A673 (cell line): ENCODE measurements around the gene CGREF1. TPM values are rescaled to one million over a fixed set of nuclear protein-coding genes. Genes with fewer than 3 reads are reported as not detected.
A peak's percentile ranks its signal among the peaks of the same experiment; 100 is the strongest.

Source experiments
- BruUV-seq: library from RNA; stranded (reverse); fragments of 400-500 nt; replicated peaks from 2 replicates; lab custom pipeline; 2021; lab: Mats Ljungman, UMichigan
- CTCF ChIA-PET: fragments of 300-600 bp; sonication (Branson Sonifier 250); formaldehyde crosslinking; loops from one replicate; lab custom pipeline; 2022; ENCODE audit warnings: antibody characterized with exemption; lab: Charles Lee
- POLR2A ChIA-PET: fragments of 300-600 bp; sonication (Branson Sonifier 250); formaldehyde crosslinking; loops from one replicate; lab custom pipeline; 2022; ENCODE audit warnings: antibody characterized with exemption; ENCODE audit not compliant: low non-redundant PET; lab: Charles Lee
- DNase-seq: peaks from one replicate; pipeline ENCODE4 v3.0.0-alpha.2; 2015; ENCODE audit warnings: low spot score
- H3K27ac ChIP-seq: fragments of 200-600 bp; sonication (generic); 2 replicates; pipeline ENCODE4 v1.5.1; 2016; ENCODE audit warnings: mixed run types, low read depth, mild to moderate bottlenecking, mixed read lengths, antibody characterized with exemption, low read length; ENCODE audit not compliant: poor library complexity, severe bottlenecking
- H3K27me3 ChIP-seq: fragments of 200-600 bp; sonication (generic); replicated peaks from 2 replicates; pipeline ENCODE4 v1.6.1; 2017; ENCODE audit warnings: mixed run types, low read depth, mild to moderate bottlenecking, mixed read lengths, antibody characterized with exemption, low read length; ENCODE audit not compliant: insufficient read depth, poor library complexity
- H3K36me3 ChIP-seq: fragments of 200-600 bp; sonication (generic); 2 replicates; pipeline ENCODE4 v1.6.1; 2016; ENCODE audit warnings: mixed run types, mild to moderate bottlenecking, mixed read lengths, antibody characterized with exemption, low read length; ENCODE audit not compliant: insufficient read depth, poor library complexity, severe bottlenecking
- H3K4me1 ChIP-seq: fragments of 200-600 bp; sonication (generic); 2 replicates; pipeline ENCODE4 v1.6.1; 2017; ENCODE audit warnings: mixed run types, mild to moderate bottlenecking, mixed read lengths, antibody characterized with exemption, low read length; ENCODE audit not compliant: insufficient read depth, poor library complexity, severe bottlenecking
- H3K4me3 ChIP-seq: fragments of 200-600 bp; sonication (generic); 2 replicates; pipeline ENCODE4 v1.5.1; 2016; ENCODE audit warnings: low read depth, mixed run types, mild to moderate bottlenecking, mixed read lengths, low read length; ENCODE audit not compliant: poor library complexity, severe bottlenecking
- H3K9me3 ChIP-seq: fragments of 200-600 bp; sonication (generic); 2 replicates; pipeline ENCODE4 v1.6.1; 2016; ENCODE audit warnings: mixed run types, low read depth, mild to moderate bottlenecking, mixed read lengths, antibody characterized with exemption, low read length; ENCODE audit not compliant: poor library complexity, severe bottlenecking
- CTCF ChIP-seq: fragments of 300-800, 200-600 bp; sonication (generic); conservative IDR thresholded peaks from 2 replicates; pipeline ENCODE4 v1.5.1; 2017; ENCODE audit warnings: low read depth, mild to moderate bottlenecking, antibody characterized with exemption, low read length, moderate library complexity, mixed read lengths
- EZH2 ChIP-seq: fragments of 200-600 bp; sonication (generic); IDR thresholded peaks from 2 replicates; pipeline ENCODE4 v1.6.1; 2017; ENCODE audit warnings: borderline replicate concordance, low read depth, mild to moderate bottlenecking, mixed read lengths, antibody characterized with exemption, low read length; ENCODE audit not compliant: poor library complexity, severe bottlenecking
- intact Hi-C: fragments of 100-400 bp; cut with micrococcal nuclease; formaldehyde crosslinking; loops from one replicate; pipeline ENCODE4 v1.10.0; 2022; ENCODE audit not compliant: unreplicated experiment
- total RNA-seq: library from RNA; stranded (reverse); gene quantifications from 2 replicates; pipeline ENCODE4 v1.2.3, GENCODE V29; 2021

The CGREF1 gene
- total RNA-seq, 1 experiment from 2014 or later, result 8.4 TPM

GRCh38 chr2:27127883-27128667 lies 9.1 kb upstream of the CGREF1 start:
- ChIA-PET CTCF (no interaction called here), POLR2A (no interaction called here)
- no peak for DNase-seq
- intact Hi-C loops, result no loop called here
- no peaks in the 10 kb centered on the region for H3K9me3 ChIP-seq
- TF ChIP-seq CTCF (no peak), EZH2 (no peak)
- peaks cover 4% of the 10 kb centered on the region for H3K27me3 ChIP-seq
- no peak overlapping the region for H3K4me3 ChIP-seq
- peaks cover 28% of the 10 kb centered on the region for H3K36me3 ChIP-seq
- no TSS peak for BruUV-seq
- H3K27ac ChIP-seq, result no peak overlapping the region
- peaks cover 23% of the 10 kb centered on the region for H3K4me1 ChIP-seq

- Histone ChIP-seq H3K9me3 (no peaks in the 10 kb centered on the region), H3K4me1 (peaks cover 23% of the 10 kb centered on the region), H3K27me3 (peaks cover 11% of the 10 kb centered on the region), H3K4me3 (no peak overlapping the region), H3K27ac (no peak overlapping the region), H3K36me3 (peaks cover 10% of the 10 kb centered on the region)
- POLR2A ChIA-PET, result no interaction called here
- TF ChIP-seq EZH2, result no peak
- TF ChIP-seq CTCF, result no peak
- DNase-seq, result no peak
- intact Hi-C loops, result no loop called here
- CTCF ChIA-PET, result no interaction called here
- BruUV-seq, result no TSS peak
These were observed 7.4 kb upstream of the CGREF1 start for GRCh38 chr2:27126252-27126710.

GRCh38 chr2:27125104-27125503 lies 6.2 kb upstream of the CGREF1 start:
- intact Hi-C loops, result no loop called here
- peaks cover 23% of the 10 kb centered on the region for H3K4me1 ChIP-seq
- no peak overlapping the region for H3K27ac ChIP-seq
- H3K27me3 ChIP-seq, result peaks cover 11% of the 10 kb centered on the region
- CTCF ChIA-PET, result interaction anchor here (0.6 to 0.7 kb wide), 2 partner anchors 33 to 197 kb away, joined by 4 to 6 read pairs; no protein-coding TSS in a partner anchor
- DNase-seq, result peak; percentile 90
- H3K36me3 ChIP-seq, result no peaks in the 10 kb centered on the region
- POLR2A ChIA-PET, result no interaction called here
- no peak overlapping the region for H3K4me3 ChIP-seq
- H3K9me3 ChIP-seq, result no peaks in the 10 kb centered on the region
- TF ChIP-seq CTCF, result no peak
- no peak for TF ChIP-seq EZH2
- BruUV-seq, result no TSS peak
